Tibial artery (tissue), 4 donors: Measurements from ENCODE around the gene SHISA9.

ENCODE experiments used
- DNase-seq, 2 donors: peaks; one replicate each; pipeline ENCODE4 v3.0.0-alpha.2; 2019
- H3K27ac ChIP-seq, 2 donors: fragments of 200-600 bp; sonication (generic) in 1 of 2; 1 replicate in 1 of 2; 2 replicates in 1 of 2; pipeline ENCODE4 v1.5.1; 2018 to 2019; ENCODE audit warnings: mild to moderate bottlenecking in 1 of 2
- H3K27me3 ChIP-seq, 2 donors: fragments of 200-600 bp; sonication (generic) in 1 of 2; one replicate each; pipeline versions ENCODE4 v1.5.1 to v1.6.0; 2016 to 2019
- H3K36me3 ChIP-seq, 3 donors: fragments of 200-600 bp; sonication (generic) in 2 of 3; one replicate each; pipeline ENCODE4 v1.5.1; 2016 to 2019; ENCODE audit warnings: mild to moderate bottlenecking in 2 of 3
- H3K4me1 ChIP-seq, 4 donors: fragments of 200-600 bp; sonication (generic) in 2 of 4; 1 replicate in 3 of 4; 2 replicates in 1 of 4; pipeline ENCODE4 v1.5.1; 2016 to 2019
- H3K4me3 ChIP-seq, 2 donors: fragments of 200-600 bp; sonication (generic) in 1 of 2; 1 replicate in 1 of 2; 2 replicates in 1 of 2; pipeline ENCODE4 v1.5.1; 2018 to 2019; ENCODE audit warnings: mild to moderate bottlenecking in 2 of 2
- H3K9me3 ChIP-seq, 3 donors: fragments of 200-600 bp; sonication (generic) in 1 of 3; one replicate each; pipeline ENCODE4 v1.5.1; 2016 to 2019
- intact Hi-C: fragments of 100-400 bp; cut with DNase I; formaldehyde crosslinking; loops from one replicate; pipeline ENCODE4 v1.15.0; 2023; ENCODE audit warnings: low total_unique reads
- TF ChIP-seq, protein P1 (sequence below), 2 experiments: fragments of 200-600 bp in 1 of 2; fragments of 450-650 bp in 1 of 2; IDR thresholded peaks; one replicate each; pipeline ENCODE4 v1.5.1; 2017 to 2019; ENCODE audit warnings: antibody characterized with exemption in 2 of 2, mild to moderate bottlenecking in 1 of 2, moderate library complexity in 1 of 2

Gene SHISA9

DNA sequence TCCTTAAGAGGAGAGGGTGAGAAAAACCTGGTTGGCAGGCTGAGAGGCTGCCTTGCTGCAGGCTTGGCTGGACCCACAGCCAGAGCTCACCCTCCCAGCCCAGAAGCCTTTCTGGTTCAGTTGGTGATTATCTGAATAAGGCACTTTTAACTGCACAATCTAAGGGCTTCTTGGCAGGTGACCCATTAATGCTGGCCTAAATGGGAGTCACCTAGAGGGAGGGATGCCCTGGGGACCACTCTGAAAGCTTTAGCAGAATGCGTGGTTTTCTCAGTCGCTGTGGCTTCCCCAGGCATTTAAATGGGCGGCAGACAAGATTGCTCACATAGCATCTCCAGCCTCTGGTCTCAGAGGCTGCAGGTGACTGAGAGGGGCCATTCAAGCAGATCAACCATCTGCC lies 33.2 kb upstream of the SHISA9 start:
- TF ChIP-seq, protein P1, sequence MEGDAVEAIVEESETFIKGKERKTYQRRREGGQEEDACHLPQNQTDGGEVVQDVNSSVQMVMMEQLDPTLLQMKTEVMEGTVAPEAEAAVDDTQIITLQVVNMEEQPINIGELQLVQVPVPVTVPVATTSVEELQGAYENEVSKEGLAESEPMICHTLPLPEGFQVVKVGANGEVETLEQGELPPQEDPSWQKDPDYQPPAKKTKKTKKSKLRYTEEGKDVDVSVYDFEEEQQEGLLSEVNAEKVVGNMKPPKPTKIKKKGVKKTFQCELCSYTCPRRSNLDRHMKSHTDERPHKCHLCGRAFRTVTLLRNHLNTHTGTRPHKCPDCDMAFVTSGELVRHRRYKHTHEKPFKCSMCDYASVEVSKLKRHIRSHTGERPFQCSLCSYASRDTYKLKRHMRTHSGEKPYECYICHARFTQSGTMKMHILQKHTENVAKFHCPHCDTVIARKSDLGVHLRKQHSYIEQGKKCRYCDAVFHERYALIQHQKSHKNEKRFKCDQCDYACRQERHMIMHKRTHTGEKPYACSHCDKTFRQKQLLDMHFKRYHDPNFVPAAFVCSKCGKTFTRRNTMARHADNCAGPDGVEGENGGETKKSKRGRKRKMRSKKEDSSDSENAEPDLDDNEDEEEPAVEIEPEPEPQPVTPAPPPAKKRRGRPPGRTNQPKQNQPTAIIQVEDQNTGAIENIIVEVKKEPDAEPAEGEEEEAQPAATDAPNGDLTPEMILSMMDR (IDR thresholded peaks at IDR 0.05): no peak
- Histone ChIP-seq H3K4me1 (no peaks in the 10 kb centered on the region), H3K27me3 (peaks cover 0 to 3% of the 10 kb centered on the region in 2 donors), H3K9me3 (no peaks in the 10 kb centered on the region), H3K4me3 (no peak overlapping the region), H3K27ac (no peak overlapping the region), H3K36me3 (no peaks in the 10 kb centered on the region)
- DNase-seq: no peak
- intact Hi-C loops: no loop called here

GRCh38 chr16:12868788-12869187 lies 32.6 kb upstream of the SHISA9 start:
- TF ChIP-seq, protein P1 (IDR thresholded peaks at IDR 0.05): no peak

DNA sequence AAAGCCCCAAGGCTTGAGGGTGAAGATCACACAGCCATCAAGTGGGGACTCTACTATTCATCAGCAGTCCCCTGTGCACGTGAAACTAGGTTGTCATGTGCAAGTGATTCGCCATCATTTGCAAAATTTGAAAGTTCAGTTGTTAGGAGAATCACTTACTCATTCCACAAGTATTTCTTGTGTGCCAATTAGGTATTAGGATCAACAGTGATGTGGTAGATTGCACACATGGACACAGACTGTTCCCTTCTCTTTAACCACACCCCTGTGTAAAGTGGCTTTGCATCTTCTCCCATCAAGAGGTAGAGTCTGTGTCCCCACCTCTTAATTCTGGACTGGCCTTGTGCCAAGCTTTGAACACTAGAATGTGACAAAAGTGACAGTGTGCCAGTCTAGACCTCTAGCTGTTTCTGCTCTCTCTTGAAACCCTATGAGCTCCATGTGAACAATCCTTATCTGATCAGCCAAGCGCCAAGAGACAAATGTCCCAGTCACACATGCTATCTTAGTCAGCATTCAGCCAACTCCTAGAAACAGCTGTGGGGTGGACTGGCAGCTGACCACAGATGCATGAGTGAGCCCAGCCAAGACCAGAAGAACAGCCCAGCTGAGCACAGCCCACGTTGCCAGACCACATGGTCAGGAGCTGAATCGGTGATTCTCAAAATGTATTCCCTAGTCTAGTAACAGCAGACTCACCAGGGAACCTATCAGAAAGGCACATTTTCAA lies 31.5 kb upstream of the SHISA9 start:
- Histone ChIP-seq H3K4me3 (no peak overlapping the region), H3K27ac (no peak overlapping the region), H3K27me3 (peaks cover 0 to 6% of the 10 kb centered on the region in 2 donors), H3K36me3 (no peaks in the 10 kb centered on the region), H3K9me3 (no peaks in the 10 kb centered on the region), H3K4me1 (no peaks in the 10 kb centered on the region)
- no peak for DNase-seq
- intact Hi-C loops: no loop called here
- TF ChIP-seq, protein P1 (IDR thresholded peaks at IDR 0.05): no peak

More at GRCh38 chr16:12868788-12869187, 32.6 kb upstream of the SHISA9 start:
- H3K4me3 ChIP-seq: no peak overlapping the region
- intact Hi-C loops: no loop called here
- H3K27ac ChIP-seq: no peak overlapping the region
- no peaks in the 10 kb centered on the region for H3K36me3 ChIP-seq
- no peak for DNase-seq
- H3K4me1 ChIP-seq: no peaks in the 10 kb centered on the region
- H3K9me3 ChIP-seq: no peaks in the 10 kb centered on the region
- H3K27me3 ChIP-seq: peaks cover 0 to 4% of the 10 kb centered on the region in 2 donors

DNA sequence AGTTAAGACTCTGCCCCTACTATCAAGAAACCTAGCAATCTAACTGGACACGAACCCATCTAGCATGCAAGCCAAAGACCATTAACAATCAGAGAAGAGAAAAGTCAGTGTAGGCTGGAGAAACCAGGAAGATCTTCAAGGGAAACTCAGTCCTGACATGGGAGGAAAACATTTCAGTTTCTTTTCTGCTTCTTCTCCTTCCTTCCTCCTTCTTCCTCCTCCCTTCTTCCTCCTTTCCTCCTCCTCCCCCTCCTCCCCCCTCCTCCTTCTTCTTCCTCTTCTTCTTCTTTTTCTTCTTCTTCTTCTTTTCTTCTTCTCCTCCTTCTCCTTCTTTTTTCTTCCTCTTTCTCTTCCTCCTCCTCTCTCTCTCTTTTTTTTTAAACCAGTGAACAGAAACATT lies 29.6 kb upstream of the SHISA9 start:
- Histone ChIP-seq H3K36me3 (no peaks in the 10 kb centered on the region), H3K4me1 (no peaks in the 10 kb centered on the region), H3K9me3 (no peaks in the 10 kb centered on the region), H3K27me3 (peaks cover 0 to 6% of the 10 kb centered on the region in 2 donors), H3K4me3 (no peak overlapping the region), H3K27ac (no peak overlapping the region)
- no peak for DNase-seq
- intact Hi-C loops: no loop called here
- TF ChIP-seq, protein P1 (IDR thresholded peaks at IDR 0.05): no peak

GRCh38 chr16:12874186-12874585 lies 27.2 kb upstream of the SHISA9 start:
- Histone ChIP-seq H3K27ac (no peak overlapping the region), H3K4me3 (no peak overlapping the region), H3K4me1 (no peaks in the 10 kb centered on the region), H3K27me3 (peaks cover 0 to 6% of the 10 kb centered on the region in 2 donors), H3K36me3 (no peaks in the 10 kb centered on the region), H3K9me3 (no peaks in the 10 kb centered on the region)
- intact Hi-C loops: no loop called here
- no peak for DNase-seq
- TF ChIP-seq, protein P1 (IDR thresholded peaks at IDR 0.05): no peak
